HCT116 (cell line): ENCODE measurements around the gene TBC1D1.

Source experiments
- CEBPB ChIP-seq: IDR thresholded peaks from 2 replicates; pipeline ENCODE4 v1.6.1; 2012; ENCODE audit warnings: low read depth
- ZNF274 ChIP-seq: fragments of 200-500 bp; sonication (Bioruptor generic); IDR thresholded peaks from 2 replicates; pipeline ENCODE4 v1.6.1; 2014; ENCODE audit warnings: mild to moderate bottlenecking, low read depth, low read length, inconsistent platforms

GRCh38 chr4:37892641-37893040, 1.8 kb downstream of the TBC1D1 start:
- TF ChIP-seq ZNF274: no peak
- TF ChIP-seq CEBPB: no peak
